ENCODE data around the gene TAL1. TPM values are rescaled to one million over a fixed set of nuclear protein-coding genes. Genes with fewer than 3 reads are reported as not detected.

The TAL1 gene
- total and polyA plus RNA-seq, 2 of the 13 experiments (the other 11 are each of a cell fraction or from before 2014, with no cell fraction given) = 0.05 TPM; not detected in 1

DNA sequence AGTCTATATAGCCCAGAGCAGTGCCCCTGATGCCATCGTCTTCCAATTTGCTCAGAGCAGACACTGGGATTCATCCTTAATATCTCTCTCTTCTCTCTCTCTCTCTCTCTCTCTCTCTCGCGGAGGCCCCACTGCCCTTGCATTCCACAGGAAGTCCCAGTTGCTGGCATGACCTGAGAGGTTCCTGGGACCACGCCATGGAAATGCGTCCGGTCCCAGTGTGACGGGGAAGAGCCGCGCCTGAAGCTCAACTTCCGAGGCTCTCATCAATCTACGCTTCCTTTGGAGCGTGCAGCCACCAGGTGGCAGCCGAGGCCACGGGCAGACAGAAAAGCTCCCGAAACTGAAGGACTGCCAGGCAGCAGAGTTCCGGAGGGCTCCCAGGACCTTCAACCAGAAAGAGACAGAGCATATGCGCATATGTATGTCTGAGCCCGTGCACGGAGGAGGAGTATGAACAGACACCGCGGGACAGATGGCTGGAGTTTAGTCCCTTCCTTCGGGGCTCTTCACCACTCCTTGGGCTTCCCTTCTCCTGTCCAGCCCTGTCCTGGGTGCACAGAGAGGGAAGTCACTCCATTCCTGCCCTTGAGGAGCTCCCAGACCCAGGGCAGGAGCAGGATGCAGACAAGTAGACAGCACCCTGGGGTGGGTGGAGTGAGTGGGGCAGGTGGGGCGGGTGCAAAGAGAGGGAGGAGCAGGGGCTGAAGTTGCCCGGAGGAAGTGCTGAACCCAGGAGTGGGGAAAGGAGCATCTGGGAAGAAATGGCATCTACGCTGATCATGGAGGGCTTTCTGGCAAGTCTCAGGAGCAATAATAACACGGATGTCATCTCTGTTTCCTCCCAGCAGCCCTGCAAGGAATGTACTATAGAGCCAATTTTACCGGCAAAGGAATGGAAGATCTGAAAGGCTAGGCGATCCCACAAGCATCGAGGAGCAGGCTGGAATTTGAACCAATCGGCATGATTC is 52.7 kb downstream of the TAL1 start (continued):
- TF ChIP-seq, protein P1, sequence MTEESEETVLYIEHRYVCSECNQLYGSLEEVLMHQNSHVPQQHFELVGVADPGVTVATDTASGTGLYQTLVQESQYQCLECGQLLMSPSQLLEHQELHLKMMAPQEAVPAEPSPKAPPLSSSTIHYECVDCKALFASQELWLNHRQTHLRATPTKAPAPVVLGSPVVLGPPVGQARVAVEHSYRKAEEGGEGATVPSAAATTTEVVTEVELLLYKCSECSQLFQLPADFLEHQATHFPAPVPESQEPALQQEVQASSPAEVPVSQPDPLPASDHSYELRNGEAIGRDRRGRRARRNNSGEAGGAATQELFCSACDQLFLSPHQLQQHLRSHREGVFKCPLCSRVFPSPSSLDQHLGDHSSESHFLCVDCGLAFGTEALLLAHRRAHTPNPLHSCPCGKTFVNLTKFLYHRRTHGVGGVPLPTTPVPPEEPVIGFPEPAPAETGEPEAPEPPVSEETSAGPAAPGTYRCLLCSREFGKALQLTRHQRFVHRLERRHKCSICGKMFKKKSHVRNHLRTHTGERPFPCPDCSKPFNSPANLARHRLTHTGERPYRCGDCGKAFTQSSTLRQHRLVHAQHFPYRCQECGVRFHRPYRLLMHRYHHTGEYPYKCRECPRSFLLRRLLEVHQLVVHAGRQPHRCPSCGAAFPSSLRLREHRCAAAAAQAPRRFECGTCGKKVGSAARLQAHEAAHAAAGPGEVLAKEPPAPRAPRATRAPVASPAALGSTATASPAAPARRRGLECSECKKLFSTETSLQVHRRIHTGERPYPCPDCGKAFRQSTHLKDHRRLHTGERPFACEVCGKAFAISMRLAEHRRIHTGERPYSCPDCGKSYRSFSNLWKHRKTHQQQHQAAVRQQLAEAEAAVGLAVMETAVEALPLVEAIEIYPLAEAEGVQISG (CRISPR knock-in tag; IDR thresholded peaks at IDR 0.05) = peak; percentile 54
- TF ChIP-seq HDAC2 (CRISPR knock-in tag; IDR thresholded peaks at IDR 0.05) = peak; percentile 81; the same call in 1 of the 2 replicates
- peak; percentile 50; the same call in 1 of the 2 replicates for TF ChIP-seq MXD4 (CRISPR knock-in tag; IDR thresholded peaks at IDR 0.05)
- TF ChIP-seq, protein P2, sequence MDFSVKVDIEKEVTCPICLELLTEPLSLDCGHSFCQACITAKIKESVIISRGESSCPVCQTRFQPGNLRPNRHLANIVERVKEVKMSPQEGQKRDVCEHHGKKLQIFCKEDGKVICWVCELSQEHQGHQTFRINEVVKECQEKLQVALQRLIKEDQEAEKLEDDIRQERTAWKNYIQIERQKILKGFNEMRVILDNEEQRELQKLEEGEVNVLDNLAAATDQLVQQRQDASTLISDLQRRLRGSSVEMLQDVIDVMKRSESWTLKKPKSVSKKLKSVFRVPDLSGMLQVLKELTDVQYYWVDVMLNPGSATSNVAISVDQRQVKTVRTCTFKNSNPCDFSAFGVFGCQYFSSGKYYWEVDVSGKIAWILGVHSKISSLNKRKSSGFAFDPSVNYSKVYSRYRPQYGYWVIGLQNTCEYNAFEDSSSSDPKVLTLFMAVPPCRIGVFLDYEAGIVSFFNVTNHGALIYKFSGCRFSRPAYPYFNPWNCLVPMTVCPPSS (IDR thresholded peaks at IDR 0.05) = no peak
- no peak; the same call in 1 of the 2 replicates for TF ChIP-seq NR2F2 (IDR thresholded peaks at IDR 0.05; ENCODE audit: borderline replicate concordance, low read depth)
- TF ChIP-seq RAD21 (CRISPR knock-in tag; IDR thresholded peaks at IDR 0.05) = peak; percentile 97
- no peak for TF ChIP-seq JUNB (CRISPR knock-in tag; IDR thresholded peaks at IDR 0.05; ENCODE audit: borderline replicate concordance)
- no peak for TF ChIP-seq IKZF4 (CRISPR knock-in tag; IDR thresholded peaks at IDR 0.05; ENCODE audit: borderline replicate concordance, low read depth, not compliant biosample characterization)
- TF ChIP-seq, protein P3, sequence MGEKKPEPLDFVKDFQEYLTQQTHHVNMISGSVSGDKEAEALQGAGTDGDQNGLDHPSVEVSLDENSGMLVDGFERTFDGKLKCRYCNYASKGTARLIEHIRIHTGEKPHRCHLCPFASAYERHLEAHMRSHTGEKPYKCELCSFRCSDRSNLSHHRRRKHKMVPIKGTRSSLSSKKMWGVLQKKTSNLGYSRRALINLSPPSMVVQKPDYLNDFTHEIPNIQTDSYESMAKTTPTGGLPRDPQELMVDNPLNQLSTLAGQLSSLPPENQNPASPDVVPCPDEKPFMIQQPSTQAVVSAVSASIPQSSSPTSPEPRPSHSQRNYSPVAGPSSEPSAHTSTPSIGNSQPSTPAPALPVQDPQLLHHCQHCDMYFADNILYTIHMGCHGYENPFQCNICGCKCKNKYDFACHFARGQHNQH (CRISPR knock-in tag; IDR thresholded peaks at IDR 0.05) = peak; percentile 70; the same call in 1 of the 2 replicates
- TF ChIP-seq PPARG (CRISPR knock-in tag; conservative IDR thresholded peaks at IDR 0.05) = 0 out of 2 replicates have a peak, but pooled peaks have one; percentile 32
- TF ChIP-seq RAD51 (IDR thresholded peaks at IDR 0.05; ENCODE audit: borderline replicate concordance) = no peak
- no peak for TF ChIP-seq PLRG1 (conservative IDR thresholded peaks at IDR 0.05)
- peak; percentile 97 for TF ChIP-seq HNRNPK (IDR thresholded peaks at IDR 0.05; ENCODE audit: low read depth, low read length, poor library complexity, severe bottlenecking)
- peak; percentile 44; the same call in 1 of the 2 replicates for TF ChIP-seq ZBTB7B (CRISPR knock-in tag; IDR thresholded peaks at IDR 0.05)
- TF ChIP-seq, protein P4, sequence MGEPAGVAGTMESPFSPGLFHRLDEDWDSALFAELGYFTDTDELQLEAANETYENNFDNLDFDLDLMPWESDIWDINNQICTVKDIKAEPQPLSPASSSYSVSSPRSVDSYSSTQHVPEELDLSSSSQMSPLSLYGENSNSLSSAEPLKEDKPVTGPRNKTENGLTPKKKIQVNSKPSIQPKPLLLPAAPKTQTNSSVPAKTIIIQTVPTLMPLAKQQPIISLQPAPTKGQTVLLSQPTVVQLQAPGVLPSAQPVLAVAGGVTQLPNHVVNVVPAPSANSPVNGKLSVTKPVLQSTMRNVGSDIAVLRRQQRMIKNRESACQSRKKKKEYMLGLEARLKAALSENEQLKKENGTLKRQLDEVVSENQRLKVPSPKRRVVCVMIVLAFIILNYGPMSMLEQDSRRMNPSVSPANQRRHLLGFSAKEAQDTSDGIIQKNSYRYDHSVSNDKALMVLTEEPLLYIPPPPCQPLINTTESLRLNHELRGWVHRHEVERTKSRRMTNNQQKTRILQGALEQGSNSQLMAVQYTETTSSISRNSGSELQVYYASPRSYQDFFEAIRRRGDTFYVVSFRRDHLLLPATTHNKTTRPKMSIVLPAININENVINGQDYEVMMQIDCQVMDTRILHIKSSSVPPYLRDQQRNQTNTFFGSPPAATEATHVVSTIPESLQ (CRISPR knock-in tag; conservative IDR thresholded peaks at IDR 0.05) = no peak
- TF ChIP-seq SOX5 (CRISPR knock-in tag; IDR thresholded peaks at IDR 0.05; ENCODE audit: borderline replicate concordance) = peak; percentile 34; the same call in 1 of the 2 replicates
- peak; percentile 49 for TF ChIP-seq XRCC5 (optimal IDR thresholded peaks at IDR 0.05; ENCODE audit: low read length)
- TF ChIP-seq CAMTA2 (CRISPR knock-in tag; IDR thresholded peaks at IDR 0.05; ENCODE audit: borderline replicate concordance) = no peak
- TF ChIP-seq NFIB (CRISPR knock-in tag; IDR thresholded peaks at IDR 0.05; ENCODE audit: borderline replicate concordance) = no peak
- TF ChIP-seq, protein P5, sequence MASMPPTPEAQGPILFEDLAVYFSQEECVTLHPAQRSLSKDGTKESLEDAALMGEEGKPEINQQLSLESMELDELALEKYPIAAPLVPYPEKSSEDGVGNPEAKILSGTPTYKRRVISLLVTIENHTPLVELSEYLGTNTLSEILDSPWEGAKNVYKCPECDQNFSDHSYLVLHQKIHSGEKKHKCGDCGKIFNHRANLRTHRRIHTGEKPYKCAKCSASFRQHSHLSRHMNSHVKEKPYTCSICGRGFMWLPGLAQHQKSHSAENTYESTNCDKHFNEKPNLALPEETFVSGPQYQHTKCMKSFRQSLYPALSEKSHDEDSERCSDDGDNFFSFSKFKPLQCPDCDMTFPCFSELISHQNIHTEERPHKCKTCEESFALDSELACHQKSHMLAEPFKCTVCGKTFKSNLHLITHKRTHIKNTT (CRISPR knock-in tag; IDR thresholded peaks at IDR 0.05) = no peak
